ENCODE results near the gene GAA. TPM values are rescaled to one million over a fixed set of nuclear protein-coding genes. Genes with fewer than 3 reads are reported as not detected.

GAA gene
- total and polyA plus RNA-seq, 2 of the 13 experiments (the other 11 are each of a cell fraction or from before 2014, with no cell fraction given) = 21.6 to 36.4 TPM

GRCh38 chr17:80115159-80115558 lies 13.8 kb downstream of the GAA start:
- no peaks in the 10 kb centered on the region for H3K9me3 ChIP-seq (ENCODE audit: low read length)
- no peaks in the 10 kb centered on the region for H3K4me1 ChIP-seq (ENCODE audit: insufficient read depth, low read length)
- TF ChIP-seq BATF2 (CRISPR knock-in tag; IDR thresholded peaks at IDR 0.05) = no peak
- H3K79me2 ChIP-seq (ENCODE audit: insufficient read depth, low read length) = no peaks in the 10 kb centered on the region
- no peaks in the 10 kb centered on the region for H4K20me1 ChIP-seq (ENCODE audit: insufficient read depth, low read length)
- intact Hi-C loops (cut with micrococcal nuclease; ENCODE audit: unreplicated experiment) = no loop called here
- H3K27ac ChIP-seq (ENCODE audit: extremely low read length, insufficient read depth, low read length) = no peak overlapping the region
- ChIA-PET CTCF (ENCODE audit: low intra/inter-chr PET ratio, low total read pairs) (no interaction called here), POLR2A (interaction anchor here (0.9 to 2.6 kb wide), 2 partner anchors 9 to 14 kb away, joined by 3 to 13 read pairs; partner anchors contain the start of gene GAA)
- FAIRE-seq (no peak), DNase-seq (ENCODE audit: low spot score) (no peak), ATAC-seq (no peak)
- H3K4me2 ChIP-seq (ENCODE audit: low read depth, low read length) = no peak overlapping the region
- H3K36me3 ChIP-seq (replicated peaks in 1 of 2; ENCODE audit: control insufficient read depth in 1 of 2, insufficient read depth in 2 of 2, low read length in 2 of 2) = no peaks in the 10 kb centered on the region
- H3K27me3 ChIP-seq (ENCODE audit: control insufficient read depth in 1 of 2, insufficient read depth in 2 of 2, low read length in 2 of 2) = no peaks in the 10 kb centered on the region
- 84% methylated on average over 8 of the region's 8 CpGs for WGBS (ENCODE audit: low lambda C conversion rate)
- no peak overlapping the region for H2AFZ ChIP-seq (ENCODE audit: low read length)
- no peak overlapping the region for H3K9ac ChIP-seq (ENCODE audit: insufficient read depth, low read depth, low read length)
- in situ Hi-C loops (cut with HindIII; ENCODE audit: extremely low pct_ligation_motif_present, low pct_unique_long_range_greater_than_20kb) = no loop called here
- no TSS peak for BruUV-seq (replicated peaks)
- no peak overlapping the region for H3K4me3 ChIP-seq (replicated peaks in 1 of 3; ENCODE audit: insufficient read depth in 1 of 3, low read depth in 2 of 3, low read length in 3 of 3)

GRCh38 chr17:80116276-80116920 lies 15.0 kb downstream of the GAA start:
- CTCF ChIA-PET (ENCODE audit: low intra/inter-chr PET ratio, low total read pairs) = no interaction called here
- no peak for DNase-seq (ENCODE audit: low spot score)
- no peaks in the 10 kb centered on the region for H3K4me1 ChIP-seq (ENCODE audit: insufficient read depth, low read length)
- no peaks in the 10 kb centered on the region for H4K20me1 ChIP-seq (ENCODE audit: insufficient read depth, low read length)
- H3K27me3 ChIP-seq (ENCODE audit: control insufficient read depth in 1 of 2, insufficient read depth in 2 of 2, low read length in 2 of 2) = no peaks in the 10 kb centered on the region
- POLR2A ChIA-PET = interaction anchor here (2.6 kb wide), 1 partner anchor 15 kb away, joined by 13 read pairs; the partner anchor contains the start of gene GAA
- H3K79me2 ChIP-seq (ENCODE audit: insufficient read depth, low read length) = no peaks in the 10 kb centered on the region
- no peak overlapping the region for H2AFZ ChIP-seq (ENCODE audit: low read length)
- H3K9ac ChIP-seq (ENCODE audit: insufficient read depth, low read depth, low read length) = no peak overlapping the region
- H3K36me3 ChIP-seq (replicated peaks in 1 of 2; ENCODE audit: control insufficient read depth in 1 of 2, insufficient read depth in 2 of 2, low read length in 2 of 2) = no peaks in the 10 kb centered on the region
- no peak overlapping the region for H3K27ac ChIP-seq (ENCODE audit: extremely low read length, insufficient read depth, low read length)
- WGBS (ENCODE audit: low lambda C conversion rate) = 92% methylated on average over 16 of the region's 16 CpGs
- no peak for ATAC-seq
- no peaks in the 10 kb centered on the region for H3K9me3 ChIP-seq (ENCODE audit: low read length)
- FAIRE-seq = no peak
- no peak overlapping the region for H3K4me3 ChIP-seq (replicated peaks in 1 of 3; ENCODE audit: insufficient read depth in 1 of 3, low read depth in 2 of 3, low read length in 3 of 3)
- intact Hi-C loops (cut with micrococcal nuclease; ENCODE audit: unreplicated experiment) (no loop called here), in situ Hi-C loops (cut with HindIII; ENCODE audit: extremely low pct_ligation_motif_present, low pct_unique_long_range_greater_than_20kb) (no loop called here)
- no peak for TF ChIP-seq MEIS1 (CRISPR knock-in tag; IDR thresholded peaks at IDR 0.05; ENCODE audit: borderline replicate concordance)
- no peak for TF ChIP-seq KLF9 (CRISPR knock-in tag; IDR thresholded peaks at IDR 0.05; ENCODE audit: low read depth)
- TF ChIP-seq ZNF619 (CRISPR knock-in tag; IDR thresholded peaks at IDR 0.05) = no peak
- no peak for TF ChIP-seq CERS6 (CRISPR knock-in tag; IDR thresholded peaks at IDR 0.05)
- TF ChIP-seq FIP1L1 (IDR thresholded peaks at IDR 0.05; ENCODE audit: borderline replicate concordance, insufficient read depth, low read depth, low read length) = no peak
- no peak for TF ChIP-seq MYC (CRISPR knock-in tag; IDR thresholded peaks at IDR 0.05; ENCODE audit: borderline replicate concordance)
- TF ChIP-seq TFAP4 (IDR thresholded peaks at IDR 0.05; ENCODE audit: borderline replicate concordance, low read depth) = no peak
- TF ChIP-seq TEF (CRISPR knock-in tag; IDR thresholded peaks at IDR 0.05) = no peak
- TF ChIP-seq ZNF574 (CRISPR knock-in tag; IDR thresholded peaks at IDR 0.05) = no peak
- H3K4me2 ChIP-seq (ENCODE audit: low read depth, low read length) = no peak overlapping the region
- BruUV-seq (replicated peaks) = no TSS peak

All from HepG2 (cell line).